ENCODE measurements around the gene ZNF699. TPM values are rescaled to one million over a fixed set of nuclear protein-coding genes. Genes with fewer than 3 reads are reported as not detected.

Gene ZNF699
- total and polyA plus RNA-seq, 2 experiments from 2014 or later: 3.0 to 11.8 TPM

DNA sequence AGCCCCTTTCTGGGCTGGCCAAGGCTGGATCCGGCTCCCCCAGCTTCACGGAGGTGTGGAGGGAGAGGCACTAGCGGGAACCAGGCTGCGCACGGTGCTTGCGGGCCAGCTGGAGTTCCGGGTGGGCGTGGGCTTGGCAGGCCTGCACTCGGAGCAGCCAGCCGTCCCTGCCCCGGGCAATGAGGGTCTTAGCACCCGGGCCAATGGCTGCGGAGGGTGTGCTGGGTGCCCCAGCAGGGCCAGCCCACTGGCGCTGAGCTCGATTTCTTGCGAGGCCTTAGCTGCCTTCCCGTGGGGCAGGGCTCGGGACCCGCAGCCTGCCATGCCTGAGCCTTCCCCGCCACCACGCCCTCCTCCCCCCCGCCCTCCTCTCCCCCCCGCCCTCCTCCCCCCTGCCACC is 11.7 kb upstream of the ZNF699 start:
- Mint-ChIP-seq H3K36me3 (ENCODE audit: low read depth) (peaks cover 45% of the 10 kb centered on the region), H3K9me3 (peaks cover 77% of the 10 kb centered on the region), H3K27me3 (ENCODE audit: insufficient read depth, low read depth, poor library complexity) (peaks cover 17% of the 10 kb centered on the region), H3K4me1 (no peaks in the 10 kb centered on the region), H3K27ac (no peak overlapping the region), H3K4me3 (no peak overlapping the region)
- H3K9me2 ChIP-seq (ENCODE audit: insufficient read depth): no peaks in the 10 kb centered on the region
- no peaks in the 10 kb centered on the region; the same call in 1 of the 2 replicates for H3F3A ChIP-seq (replicated peaks; ENCODE audit: low read depth)
- no peak overlapping the region for H3K4me3 ChIP-seq
- no peak overlapping the region for H3K27ac ChIP-seq (ENCODE audit: low read depth)
- no peaks in the 10 kb centered on the region for H4K20me1 ChIP-seq (replicated peaks; ENCODE audit: insufficient read depth)
- H3K4me2 ChIP-seq: no peak overlapping the region
- no peak overlapping the region for H2AFZ ChIP-seq
- no peaks in the 10 kb centered on the region for H3K27me3 ChIP-seq (ENCODE audit: insufficient read depth)
- peaks cover 19% of the 10 kb centered on the region for H3K79me2 ChIP-seq (replicated peaks; ENCODE audit: insufficient read depth)
- ATAC-seq (no peak), DNase-seq (ENCODE audit: low spot score) (no peak)
- peaks cover 6% of the 10 kb centered on the region; the same call in 1 of the 2 replicates for H3K4me1 ChIP-seq (ENCODE audit: insufficient read depth)
- H3K36me3 ChIP-seq (ENCODE audit: insufficient read depth): no peaks in the 10 kb centered on the region
- TF ChIP-seq, protein P1, sequence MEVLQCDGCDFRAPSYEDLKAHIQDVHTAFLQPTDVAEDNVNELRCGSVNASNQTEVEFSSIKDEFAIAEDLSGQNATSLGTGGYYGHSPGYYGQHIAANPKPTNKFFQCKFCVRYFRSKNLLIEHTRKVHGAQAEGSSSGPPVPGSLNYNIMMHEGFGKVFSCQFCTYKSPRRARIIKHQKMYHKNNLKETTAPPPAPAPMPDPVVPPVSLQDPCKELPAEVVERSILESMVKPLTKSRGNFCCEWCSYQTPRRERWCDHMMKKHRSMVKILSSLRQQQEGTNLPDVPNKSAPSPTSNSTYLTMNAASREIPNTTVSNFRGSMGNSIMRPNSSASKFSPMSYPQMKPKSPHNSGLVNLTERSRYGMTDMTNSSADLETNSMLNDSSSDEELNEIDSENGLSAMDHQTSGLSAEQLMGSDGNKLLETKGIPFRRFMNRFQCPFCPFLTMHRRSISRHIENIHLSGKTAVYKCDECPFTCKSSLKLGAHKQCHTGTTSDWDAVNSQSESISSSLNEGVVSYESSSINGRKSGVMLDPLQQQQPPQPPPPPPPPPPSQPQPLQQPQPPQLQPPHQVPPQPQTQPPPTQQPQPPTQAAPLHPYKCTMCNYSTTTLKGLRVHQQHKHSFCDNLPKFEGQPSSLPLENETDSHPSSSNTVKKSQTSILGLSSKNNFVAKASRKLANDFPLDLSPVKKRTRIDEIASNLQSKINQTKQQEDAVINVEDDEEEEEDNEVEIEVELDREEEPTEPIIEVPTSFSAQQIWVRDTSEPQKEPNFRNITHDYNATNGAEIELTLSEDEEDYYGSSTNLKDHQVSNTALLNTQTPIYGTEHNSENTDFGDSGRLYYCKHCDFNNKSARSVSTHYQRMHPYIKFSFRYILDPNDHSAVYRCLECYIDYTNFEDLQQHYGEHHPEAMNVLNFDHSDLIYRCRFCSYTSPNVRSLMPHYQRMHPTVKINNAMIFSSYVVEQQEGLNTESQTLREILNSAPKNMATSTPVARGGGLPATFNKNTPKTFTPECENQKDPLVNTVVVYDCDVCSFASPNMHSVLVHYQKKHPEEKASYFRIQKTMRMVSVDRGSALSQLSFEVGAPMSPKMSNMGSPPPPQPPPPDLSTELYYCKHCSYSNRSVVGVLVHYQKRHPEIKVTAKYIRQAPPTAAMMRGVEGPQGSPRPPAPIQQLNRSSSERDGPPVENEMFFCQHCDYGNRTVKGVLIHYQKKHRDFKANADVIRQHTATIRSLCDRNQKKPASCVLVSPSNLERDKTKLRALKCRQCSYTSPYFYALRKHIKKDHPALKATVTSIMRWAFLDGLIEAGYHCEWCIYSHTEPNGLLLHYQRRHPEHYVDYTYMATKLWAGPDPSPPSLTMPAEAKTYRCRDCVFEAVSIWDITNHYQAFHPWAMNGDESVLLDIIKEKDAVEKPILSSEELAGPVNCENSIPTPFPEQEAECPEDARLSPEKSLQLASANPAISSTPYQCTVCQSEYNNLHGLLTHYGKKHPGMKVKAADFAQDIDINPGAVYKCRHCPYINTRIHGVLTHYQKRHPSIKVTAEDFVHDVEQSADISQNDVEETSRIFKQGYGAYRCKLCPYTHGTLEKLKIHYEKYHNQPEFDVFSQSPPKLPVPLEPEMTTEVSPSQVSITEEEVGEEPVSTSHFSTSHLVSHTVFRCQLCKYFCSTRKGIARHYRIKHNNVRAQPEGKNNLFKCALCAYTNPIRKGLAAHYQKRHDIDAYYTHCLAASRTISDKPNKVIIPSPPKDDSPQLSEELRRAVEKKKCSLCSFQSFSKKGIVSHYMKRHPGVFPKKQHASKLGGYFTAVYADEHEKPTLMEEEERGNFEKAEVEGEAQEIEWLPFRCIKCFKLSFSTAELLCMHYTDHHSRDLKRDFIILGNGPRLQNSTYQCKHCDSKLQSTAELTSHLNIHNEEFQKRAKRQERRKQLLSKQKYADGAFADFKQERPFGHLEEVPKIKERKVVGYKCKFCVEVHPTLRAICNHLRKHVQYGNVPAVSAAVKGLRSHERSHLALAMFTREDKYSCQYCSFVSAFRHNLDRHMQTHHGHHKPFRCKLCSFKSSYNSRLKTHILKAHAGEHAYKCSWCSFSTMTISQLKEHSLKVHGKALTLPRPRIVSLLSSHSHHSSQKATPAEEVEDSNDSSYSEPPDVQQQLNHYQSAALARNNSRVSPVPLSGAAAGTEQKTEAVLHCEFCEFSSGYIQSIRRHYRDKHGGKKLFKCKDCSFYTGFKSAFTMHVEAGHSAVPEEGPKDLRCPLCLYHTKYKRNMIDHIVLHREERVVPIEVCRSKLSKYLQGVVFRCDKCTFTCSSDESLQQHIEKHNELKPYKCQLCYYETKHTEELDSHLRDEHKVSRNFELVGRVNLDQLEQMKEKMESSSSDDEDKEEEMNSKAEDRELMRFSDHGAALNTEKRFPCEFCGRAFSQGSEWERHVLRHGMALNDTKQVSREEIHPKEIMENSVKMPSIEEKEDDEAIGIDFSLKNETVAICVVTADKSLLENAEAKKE (CRISPR knock-in tag; IDR thresholded peaks at IDR 0.05): no peak
- TF ChIP-seq ZNF331 (CRISPR knock-in tag; IDR thresholded peaks at IDR 0.05; ENCODE audit: low read depth) (no peak), ZNF114 (CRISPR knock-in tag; IDR thresholded peaks at IDR 0.05) (no peak), CREB1 (CRISPR knock-in tag; IDR thresholded peaks at IDR 0.05; ENCODE audit: low read depth) (no peak), EZH2 (IDR thresholded peaks at IDR 0.05; ENCODE audit: low read depth, unreplicated experiment) (no peak), NANOG (IDR thresholded peaks at IDR 0.05; ENCODE audit: borderline replicate concordance) (no peak), POLR2AphosphoS5 (IDR thresholded peaks at IDR 0.05; ENCODE audit: low read depth) (no peak), EZH2phosphoT487 (IDR thresholded peaks at IDR 0.05; ENCODE audit: unreplicated experiment) (no peak), STAT1 (IDR thresholded peaks at IDR 0.05; ENCODE audit: unreplicated experiment) (no peak), JUNB (IDR thresholded peaks at IDR 0.05; ENCODE audit: unreplicated experiment) (no peak)
- TF ChIP-seq, protein P2, sequence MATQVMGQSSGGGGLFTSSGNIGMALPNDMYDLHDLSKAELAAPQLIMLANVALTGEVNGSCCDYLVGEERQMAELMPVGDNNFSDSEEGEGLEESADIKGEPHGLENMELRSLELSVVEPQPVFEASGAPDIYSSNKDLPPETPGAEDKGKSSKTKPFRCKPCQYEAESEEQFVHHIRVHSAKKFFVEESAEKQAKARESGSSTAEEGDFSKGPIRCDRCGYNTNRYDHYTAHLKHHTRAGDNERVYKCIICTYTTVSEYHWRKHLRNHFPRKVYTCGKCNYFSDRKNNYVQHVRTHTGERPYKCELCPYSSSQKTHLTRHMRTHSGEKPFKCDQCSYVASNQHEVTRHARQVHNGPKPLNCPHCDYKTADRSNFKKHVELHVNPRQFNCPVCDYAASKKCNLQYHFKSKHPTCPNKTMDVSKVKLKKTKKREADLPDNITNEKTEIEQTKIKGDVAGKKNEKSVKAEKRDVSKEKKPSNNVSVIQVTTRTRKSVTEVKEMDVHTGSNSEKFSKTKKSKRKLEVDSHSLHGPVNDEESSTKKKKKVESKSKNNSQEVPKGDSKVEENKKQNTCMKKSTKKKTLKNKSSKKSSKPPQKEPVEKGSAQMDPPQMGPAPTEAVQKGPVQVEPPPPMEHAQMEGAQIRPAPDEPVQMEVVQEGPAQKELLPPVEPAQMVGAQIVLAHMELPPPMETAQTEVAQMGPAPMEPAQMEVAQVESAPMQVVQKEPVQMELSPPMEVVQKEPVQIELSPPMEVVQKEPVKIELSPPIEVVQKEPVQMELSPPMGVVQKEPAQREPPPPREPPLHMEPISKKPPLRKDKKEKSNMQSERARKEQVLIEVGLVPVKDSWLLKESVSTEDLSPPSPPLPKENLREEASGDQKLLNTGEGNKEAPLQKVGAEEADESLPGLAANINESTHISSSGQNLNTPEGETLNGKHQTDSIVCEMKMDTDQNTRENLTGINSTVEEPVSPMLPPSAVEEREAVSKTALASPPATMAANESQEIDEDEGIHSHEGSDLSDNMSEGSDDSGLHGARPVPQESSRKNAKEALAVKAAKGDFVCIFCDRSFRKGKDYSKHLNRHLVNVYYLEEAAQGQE (IDR thresholded peaks at IDR 0.05; ENCODE audit: unreplicated experiment): no peak
- TF ChIP-seq, protein P3, sequence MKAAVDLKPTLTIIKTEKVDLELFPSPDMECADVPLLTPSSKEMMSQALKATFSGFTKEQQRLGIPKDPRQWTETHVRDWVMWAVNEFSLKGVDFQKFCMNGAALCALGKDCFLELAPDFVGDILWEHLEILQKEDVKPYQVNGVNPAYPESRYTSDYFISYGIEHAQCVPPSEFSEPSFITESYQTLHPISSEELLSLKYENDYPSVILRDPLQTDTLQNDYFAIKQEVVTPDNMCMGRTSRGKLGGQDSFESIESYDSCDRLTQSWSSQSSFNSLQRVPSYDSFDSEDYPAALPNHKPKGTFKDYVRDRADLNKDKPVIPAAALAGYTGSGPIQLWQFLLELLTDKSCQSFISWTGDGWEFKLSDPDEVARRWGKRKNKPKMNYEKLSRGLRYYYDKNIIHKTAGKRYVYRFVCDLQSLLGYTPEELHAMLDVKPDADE (IDR thresholded peaks at IDR 0.05): no peak
- TF ChIP-seq, protein P4, sequence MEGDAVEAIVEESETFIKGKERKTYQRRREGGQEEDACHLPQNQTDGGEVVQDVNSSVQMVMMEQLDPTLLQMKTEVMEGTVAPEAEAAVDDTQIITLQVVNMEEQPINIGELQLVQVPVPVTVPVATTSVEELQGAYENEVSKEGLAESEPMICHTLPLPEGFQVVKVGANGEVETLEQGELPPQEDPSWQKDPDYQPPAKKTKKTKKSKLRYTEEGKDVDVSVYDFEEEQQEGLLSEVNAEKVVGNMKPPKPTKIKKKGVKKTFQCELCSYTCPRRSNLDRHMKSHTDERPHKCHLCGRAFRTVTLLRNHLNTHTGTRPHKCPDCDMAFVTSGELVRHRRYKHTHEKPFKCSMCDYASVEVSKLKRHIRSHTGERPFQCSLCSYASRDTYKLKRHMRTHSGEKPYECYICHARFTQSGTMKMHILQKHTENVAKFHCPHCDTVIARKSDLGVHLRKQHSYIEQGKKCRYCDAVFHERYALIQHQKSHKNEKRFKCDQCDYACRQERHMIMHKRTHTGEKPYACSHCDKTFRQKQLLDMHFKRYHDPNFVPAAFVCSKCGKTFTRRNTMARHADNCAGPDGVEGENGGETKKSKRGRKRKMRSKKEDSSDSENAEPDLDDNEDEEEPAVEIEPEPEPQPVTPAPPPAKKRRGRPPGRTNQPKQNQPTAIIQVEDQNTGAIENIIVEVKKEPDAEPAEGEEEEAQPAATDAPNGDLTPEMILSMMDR (conservative IDR thresholded peaks at IDR 0.05; ENCODE audit: low read depth in 2 of 2): no peak
